Activated CD4-positive, CD25-positive, alpha-beta regulatory T cell treated with anti-CD3 and anti-CD28 coated beads, Interleukin-2, amount 50 U/mL, for 16 hours (primary cell): Measurements from ENCODE around the gene ZNF195.
"Not testable (repeated sequence)": the region's sequence is repeated elsewhere in the genome, so short reads cannot be mapped to it uniquely, and the experiment has no call there.

Experiments used
- DNase-seq: peaks from one replicate; pipeline ENCODE4 v3.0.0-alpha.2; 2020; ENCODE audit warnings: low read depth, low spot score

The ZNF195 gene

DNA sequence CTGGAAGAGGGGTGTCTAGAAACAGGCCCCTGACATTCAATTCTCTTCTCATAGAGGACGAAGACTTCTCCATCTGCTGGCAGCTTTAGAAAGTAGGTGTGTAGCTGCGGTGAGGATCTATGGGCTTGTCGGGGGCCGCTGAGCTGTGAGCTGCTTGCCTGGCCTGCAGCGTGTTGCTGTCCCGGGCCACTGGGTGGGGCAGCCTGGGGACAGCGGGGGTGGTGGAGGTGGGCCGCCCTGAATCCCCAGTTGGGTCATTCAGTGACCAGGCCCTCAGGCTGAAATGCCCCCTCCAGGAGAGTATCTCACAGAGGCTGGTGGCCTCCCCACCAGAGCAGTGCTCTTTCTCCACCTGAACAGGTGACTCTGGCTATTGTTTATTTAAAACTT, 23.9 kb upstream of the ZNF195 start:
- DNase-seq, result not testable (repeated sequence)

DNA sequence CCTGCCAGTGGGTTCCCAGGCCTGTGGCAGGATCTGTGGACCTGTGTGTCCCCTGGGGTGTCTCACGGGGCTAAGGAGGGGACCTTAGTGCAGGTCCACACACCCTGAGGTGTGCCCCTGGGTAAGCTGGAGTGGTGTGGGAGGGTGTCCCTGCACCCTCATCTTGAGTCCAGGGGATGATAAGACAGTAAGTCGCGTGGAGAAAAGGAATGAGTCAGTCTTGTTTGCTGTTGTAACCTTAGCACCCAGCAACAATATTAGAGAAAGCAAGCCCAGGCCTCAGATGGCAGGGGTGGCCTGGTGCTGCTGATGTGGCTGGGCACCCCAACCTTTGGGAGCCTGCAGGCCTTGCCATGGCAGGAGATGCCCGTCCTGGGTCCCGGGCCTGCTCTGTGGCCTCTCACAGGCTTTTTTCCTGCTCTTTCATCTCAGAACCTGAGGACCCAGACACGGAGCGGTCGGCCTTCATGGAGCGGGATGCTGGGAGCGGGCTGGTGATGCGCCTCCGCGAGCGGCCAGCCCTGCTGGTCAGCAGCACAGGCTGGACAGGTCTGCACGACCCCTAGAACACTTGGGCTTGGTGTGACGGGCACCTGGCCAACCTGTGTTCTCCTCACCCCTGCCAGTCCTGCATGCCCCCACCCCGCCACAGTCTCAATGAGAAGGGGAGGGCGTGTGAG, 23.4 kb upstream of the ZNF195 start:
- DNase-seq, result not testable (repeated sequence)

DNA sequence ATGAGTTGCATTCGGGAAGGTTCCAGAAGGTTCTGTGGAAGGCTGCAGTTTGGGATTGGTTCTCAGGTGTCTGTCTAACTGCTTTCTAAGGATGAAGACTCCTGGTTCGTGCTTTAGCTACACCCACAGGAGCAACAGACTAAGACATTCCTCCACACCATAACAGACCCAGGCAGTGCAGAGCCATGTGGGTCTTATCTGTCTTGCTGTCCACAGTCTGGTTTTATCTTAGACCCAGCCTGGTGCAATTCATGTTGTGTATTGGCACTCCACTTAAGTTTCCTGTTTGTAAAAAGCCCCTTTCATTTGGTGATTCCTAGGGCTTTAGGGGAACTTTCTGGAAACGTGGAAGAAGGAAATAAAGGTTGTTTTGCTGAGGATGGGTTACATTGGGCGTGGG, 22.1 kb upstream of the ZNF195 start:
- DNase-seq, result not testable (repeated sequence)

DNA sequence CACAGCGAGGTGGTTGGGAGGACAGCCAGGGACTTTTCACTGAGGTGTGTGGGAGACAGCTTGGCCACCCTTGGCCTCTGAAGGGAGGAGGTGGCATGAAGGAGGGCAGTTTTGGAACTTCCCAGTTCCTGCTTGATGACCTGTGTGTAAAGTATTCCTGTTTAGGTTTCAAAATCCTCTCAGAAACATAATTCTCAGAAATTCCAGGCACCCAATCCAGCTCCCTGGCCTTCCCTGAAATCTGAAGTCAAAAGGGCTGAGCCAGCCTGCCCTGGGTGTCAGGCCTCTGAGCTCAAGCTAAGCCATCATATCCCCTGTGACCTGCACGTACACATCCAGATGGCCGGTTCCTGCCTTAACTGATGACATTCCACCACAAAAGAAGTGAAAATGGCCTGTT, 19.6 kb upstream of the ZNF195 start:
- DNase-seq, result not testable (repeated sequence)

DNA sequence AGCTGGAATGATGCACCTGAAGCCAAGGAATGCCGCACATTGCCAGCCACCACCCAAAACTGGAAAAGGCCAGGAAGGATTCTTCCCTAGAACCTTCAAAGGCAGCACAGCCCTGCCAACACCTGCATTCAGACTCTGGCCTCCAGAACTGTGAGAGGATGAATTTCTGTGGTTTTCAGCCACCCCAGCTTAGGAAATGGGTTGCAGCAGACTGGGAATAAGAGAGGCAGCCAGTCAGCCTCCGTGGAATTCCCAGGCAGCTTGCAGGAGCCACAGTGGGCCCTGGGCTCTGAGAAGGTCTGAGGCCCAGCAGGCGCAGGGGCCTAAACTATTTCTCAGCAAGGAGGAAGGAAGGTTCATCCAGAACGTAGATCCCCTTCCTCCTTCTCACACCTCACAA, 19.2 kb upstream of the ZNF195 start:
- DNase-seq, result not testable (repeated sequence)

DNA sequence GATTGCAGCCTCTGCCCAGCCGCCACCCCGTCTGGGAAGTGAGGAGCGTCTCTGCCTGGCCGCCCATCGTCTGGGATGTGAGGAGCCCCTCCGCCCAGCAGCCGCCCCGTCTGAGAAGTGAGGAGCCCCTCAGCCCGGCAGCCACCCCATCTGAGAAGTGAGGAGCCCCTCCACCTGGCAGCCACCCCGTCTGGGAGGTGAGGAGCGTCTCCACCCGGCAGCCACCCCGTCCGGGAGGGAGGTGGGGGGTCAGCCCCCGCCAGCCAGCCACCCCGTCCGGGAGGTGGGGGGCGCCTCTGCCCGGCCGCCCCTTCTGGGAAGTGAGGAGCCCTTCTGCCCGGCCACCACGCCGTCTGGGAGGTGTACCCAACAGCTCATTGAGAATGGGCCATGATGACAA, 18.3 kb upstream of the ZNF195 start:
- not testable (repeated sequence) for DNase-seq

DNA sequence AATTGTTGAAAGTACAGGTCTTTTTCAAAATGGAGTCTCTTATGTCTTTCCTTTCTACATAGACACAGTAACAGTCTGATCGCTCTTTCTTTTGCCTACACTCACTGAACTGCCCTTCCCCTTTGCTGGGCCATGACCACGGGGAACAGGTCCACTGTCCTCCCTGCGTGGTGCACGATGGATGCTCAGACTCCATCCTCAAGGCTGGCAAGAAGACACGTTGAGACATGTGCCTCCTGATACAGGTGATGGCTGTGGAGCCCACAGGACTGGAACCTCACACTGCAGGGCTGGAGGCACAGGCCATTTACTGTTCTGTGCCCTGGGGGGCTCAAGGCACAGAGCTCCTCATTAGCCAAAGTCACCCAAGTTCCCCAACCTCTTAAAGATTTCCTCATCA, 16.5 kb upstream of the ZNF195 start:
- DNase-seq, result not testable (repeated sequence)

DNA sequence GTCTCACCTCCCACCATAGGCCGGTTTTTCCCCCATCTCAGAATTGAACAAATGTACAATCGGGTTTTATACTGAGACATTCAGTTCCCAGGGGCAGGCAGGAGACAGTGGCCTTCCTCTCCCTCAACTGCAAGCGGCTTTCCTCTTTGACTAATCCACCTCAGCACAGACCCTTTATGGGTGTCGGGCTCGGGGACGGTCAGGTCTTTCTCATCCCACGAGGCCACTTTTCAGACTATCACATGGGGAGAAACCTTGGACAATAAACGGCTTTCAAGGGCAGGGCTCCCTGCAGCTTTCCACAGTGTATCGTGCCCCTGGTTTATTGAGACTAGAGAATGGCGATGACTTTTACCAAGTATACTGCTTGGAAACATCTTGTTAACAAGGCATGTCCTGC, 16.0 kb upstream of the ZNF195 start:
- not testable (repeated sequence) for DNase-seq

DNA sequence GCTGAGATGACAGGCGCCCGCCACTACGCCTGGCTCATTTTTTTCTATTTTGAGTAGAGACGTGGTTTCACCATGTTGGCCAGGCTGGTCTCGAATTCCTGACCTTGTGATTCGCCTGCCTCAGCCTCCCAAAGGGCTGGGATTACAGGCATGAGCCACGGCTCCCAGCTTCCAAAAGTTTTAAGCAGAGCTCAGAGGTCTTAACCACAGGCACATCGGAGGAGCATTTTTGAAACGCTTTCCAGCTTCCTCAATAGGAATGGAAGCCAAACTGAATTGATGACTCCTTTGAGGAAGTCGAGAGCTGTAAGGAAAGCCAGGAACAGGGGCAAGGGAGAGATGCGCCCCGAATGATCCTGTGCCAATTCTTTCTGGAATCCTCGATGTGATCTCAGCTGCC, 14.5 kb upstream of the ZNF195 start:
- not testable (repeated sequence) for DNase-seq

DNA sequence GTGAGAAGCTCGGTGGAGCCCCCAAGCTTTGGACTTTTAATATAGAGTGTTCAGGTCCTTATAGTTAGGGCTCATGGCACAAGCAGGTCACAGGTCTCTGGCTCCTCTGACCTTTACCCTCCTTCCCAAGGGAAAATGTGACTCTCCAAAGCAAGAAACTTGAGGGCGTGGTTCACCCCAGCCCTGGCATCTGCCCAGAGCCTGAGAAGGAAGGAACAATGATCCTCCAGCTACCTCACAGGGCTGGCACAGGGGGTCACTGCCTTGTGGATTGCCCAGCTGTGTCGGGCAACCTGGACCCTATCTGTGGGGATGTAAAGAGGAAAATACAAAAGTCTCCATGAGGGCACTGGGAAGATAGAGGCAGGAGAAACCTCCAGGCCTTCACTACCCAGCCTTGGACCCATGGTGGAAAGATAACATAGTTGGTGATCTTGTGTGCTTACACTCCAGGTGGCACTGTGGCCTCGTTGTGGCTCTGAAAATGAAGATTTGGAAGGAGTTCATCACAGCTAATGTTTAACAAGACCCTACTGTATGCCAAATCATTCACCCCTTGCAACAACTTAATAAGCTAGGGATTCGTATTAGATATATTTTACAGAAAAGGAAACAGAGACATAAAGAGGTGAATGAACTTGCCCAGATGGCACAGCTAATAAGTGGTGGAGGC, 3.8 kb upstream of the ZNF195 start:
- no peak for DNase-seq

DNA sequence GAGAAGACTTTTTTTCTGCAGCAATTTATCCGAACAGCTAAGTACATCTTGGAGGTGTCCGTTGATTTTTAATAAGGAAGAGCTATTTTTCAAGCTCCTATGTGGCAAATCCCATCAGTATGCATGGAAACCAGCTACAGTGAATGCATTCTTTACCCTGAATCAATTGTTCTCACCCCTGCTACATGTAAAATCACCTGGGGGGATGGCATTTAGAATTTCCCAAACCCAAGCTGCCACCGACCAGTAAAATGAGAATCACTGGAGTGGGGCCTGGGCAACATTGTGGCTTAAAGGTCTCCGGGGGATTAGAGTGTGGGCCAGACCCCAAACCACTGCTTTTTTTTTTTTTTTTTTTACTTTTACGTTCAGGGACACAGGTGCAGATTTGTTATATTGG, 2.8 kb upstream of the ZNF195 start:
- no peak for DNase-seq

DNA sequence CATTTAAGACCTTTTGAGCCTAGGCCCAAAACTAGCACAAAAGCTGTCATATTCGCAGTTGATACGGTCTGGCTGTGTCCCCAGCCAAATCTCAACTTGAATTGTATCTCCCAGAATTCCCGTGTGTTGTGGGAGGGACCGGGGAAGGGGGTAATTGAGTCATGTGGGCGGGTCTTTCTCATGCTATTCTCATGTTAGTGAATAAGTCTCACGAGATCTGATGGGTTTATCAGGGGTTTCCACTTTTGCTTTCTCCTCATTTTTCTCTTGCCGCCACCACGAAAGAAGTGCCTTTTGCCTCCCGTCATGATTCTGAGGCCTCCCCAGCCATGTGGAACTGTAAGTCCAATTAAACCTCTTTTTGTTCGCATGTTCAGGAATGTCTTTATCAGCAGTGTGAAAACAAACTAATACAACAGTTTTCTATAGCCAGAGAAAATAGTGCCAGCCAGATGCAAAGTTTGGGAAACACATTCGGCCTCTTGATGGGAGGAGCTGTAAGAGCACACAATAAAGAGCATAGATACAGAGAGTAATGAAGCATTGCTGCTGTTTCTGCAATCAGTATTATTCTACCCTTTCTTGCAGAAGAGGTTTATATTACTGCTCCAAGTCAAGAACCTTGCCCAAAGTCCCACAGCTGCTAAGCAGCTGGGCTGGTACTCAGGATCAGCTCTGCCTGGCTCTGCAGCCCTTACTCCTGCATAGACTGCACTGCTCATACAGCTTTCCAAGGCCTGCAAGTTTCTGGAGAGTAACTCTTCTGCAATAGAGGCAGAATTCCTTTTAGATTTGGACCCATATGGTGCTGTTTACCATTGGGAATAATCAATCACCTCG, 2.0 kb upstream of the ZNF195 start:
- DNase-seq, result no peak

DNA sequence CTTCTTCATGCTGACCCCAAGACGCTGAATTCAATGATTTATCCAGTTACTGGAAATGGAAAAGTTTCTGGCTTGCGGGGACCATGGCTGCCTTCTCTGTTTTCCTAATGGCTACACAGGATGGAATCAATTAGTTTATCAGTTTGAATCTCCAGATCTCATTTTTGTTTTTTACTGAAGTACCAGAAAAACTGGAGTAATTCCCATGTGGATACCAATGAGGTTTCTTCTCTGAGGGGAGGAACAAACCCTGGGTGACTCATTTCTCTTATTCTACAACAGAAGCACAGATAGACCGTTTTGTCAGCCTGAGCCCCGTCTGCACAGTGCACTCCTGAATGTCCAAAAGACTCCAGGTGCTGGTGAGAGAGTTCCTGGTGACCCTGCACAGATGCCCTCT, 3.4 kb downstream of the ZNF195 start:
- DNase-seq, result no peak

DNA sequence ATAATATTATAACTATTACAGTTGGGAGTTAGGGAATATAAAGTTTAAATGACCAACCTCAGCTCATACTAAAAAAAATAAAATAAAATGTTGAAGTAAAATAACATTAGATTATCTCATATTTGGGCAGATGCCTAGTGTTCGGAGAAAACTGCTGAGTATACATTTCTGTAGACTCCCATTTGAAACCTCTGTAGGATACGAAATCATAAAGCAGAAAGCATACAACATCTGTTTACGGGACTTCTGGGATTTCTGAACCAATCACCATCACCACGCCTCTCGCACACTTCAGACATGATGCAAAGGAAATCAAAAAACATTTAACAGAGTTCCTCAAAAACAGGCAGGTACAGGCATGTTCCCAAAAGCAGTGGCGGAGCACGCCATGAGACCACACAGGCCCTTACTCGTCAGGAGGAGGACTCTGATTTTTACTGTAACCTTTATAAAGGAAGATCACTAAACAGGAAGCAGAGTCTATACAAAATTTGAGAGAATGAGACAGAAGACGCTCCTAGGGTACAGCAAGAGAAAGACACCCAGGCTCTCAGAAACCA, 8.6 kb downstream of the ZNF195 start:
- no peak for DNase-seq

DNA sequence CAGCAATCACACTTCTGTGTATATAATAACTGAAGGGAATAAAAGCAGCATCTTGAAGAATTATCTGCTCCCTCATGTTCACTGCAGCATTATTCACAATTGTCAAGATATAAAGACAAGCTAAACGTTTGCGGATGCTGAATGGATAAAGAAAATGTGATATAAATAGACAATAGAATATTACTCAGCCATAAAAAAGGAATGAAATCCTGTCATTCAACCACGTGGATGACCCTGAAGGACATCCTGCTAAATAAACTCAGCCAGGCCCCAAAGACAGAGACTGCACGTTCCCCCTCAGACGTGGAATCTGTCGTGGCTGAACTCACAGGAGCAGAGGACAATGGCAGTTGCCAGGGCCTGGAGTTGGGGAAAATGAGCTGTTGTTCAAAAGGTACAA, 9.6 kb downstream of the ZNF195 start:
- no peak for DNase-seq

DNA sequence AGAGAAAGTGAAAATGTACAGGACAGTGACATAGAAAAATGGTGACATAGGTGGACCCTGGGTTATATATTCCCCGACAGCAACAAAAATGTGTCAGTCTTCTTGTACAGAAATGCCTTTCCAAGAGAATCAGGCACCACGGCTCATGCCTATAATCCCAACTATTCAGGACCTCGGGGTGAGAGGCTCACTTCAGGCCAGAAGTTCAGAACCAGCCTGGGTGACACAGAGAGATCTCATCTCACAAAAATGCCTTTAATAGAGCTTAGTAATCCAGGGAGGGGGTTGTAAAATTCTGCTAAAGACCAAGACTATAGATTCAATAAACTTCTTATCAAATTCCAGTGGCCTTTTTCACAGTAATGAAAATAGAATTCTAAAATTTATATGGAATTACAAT, 10.7 kb downstream of the ZNF195 start:
- DNase-seq, result no peak

DNA sequence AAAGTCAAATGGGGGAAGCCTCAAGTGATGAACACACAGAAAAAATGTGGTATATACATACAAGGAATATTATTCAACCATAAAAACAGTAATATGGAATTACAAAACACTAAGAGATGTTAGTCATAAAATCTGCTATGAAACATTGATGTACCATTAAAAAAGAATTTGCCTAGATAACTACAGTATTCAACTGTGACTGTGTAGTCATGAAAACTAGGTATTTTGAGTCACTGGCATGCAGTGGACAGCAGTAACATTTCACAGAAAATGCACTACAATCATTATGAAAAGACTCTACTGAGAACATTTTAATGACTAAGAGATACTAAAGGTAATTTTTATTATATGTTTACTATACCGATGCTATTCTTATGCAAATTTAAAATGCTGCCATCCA, 11.7 kb downstream of the ZNF195 start:
- no peak for DNase-seq

DNA sequence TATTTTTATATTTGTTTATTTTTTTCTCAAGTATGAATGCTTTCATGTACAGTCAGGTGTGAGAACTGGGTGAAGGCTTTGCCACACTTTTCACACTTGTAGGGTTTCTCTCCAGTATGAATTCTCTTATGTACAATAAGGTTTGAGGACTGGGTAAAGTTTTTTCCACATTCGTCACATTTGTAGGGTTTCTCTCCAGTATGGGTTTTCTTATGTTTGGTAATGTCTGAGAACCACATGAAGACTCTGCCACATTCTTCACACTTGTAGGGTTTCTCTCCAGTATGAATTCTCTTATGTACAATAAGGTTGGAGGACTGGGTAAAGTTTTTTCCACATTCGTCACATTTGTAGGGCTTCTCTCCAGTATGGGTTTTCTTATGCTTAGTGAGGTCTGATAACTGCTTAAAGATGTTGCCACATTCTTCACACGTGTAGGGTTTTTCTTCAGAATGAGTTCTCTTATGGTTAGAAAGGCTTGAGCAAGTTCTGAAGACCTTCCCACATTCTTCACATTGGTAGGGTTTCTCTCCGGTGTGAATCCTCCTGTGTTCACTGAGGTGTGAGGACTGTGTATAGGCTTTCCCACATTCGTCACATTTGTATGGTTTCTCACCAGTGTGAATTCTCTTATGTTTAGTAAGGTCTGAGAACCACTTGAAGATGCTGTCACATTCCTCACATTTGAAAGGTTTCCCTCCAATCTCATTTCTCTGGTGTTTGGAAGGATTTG, 19.7 kb downstream of the ZNF195 start:
- DNase-seq, result no peak

DNA sequence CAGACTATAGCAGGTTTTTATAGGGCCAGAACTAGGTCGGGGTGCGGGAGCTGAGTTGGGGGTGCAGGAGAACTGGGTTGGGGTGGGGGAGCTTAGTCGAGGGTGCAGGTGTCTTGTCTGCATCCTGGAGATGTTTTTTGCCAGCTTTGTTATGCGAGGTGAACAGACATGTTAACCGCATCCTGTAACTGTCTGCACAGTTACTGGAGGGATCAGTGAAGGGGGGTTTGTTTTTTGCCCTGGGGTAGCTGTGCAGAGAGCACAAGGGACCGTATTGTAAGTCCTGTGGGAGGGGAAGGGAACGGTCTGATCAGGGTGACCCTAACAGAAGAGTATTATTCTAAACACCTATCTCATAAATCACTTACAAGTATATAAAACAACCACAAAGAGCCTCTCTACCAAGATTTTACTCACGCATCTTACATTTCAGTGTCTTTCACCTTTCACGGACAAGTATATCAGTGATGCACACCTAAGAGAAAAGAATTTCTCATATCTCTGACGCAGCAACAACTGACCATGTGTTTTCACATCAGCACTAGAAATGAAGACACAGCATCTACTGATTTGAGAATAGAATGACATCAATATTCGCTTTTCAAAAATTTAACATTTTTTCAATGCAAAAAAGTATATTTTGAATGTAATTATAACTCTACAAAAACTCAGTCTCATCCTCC, 20.8 kb downstream of the ZNF195 start:
- no peak for DNase-seq

DNA sequence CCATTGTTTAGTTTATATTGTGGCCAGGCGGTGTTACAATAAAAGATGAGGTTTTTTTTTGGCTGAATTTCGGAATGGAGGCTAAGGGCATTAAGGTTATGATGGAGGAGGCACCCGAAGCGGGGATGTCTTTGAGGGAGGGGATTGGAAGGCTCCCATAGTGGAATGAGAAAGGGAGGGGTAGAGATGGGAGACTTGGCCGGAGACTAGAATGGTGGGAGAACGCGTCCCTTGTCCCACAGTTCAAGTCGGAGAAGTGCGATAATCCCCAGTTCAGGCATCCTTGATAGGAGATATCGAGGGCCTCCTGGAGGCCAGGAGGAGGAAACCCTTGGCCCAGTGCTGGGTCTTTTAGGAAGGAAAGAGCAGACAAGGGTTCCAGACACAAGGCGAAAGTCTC, 21.6 kb downstream of the ZNF195 start:
- no peak for DNase-seq

DNA sequence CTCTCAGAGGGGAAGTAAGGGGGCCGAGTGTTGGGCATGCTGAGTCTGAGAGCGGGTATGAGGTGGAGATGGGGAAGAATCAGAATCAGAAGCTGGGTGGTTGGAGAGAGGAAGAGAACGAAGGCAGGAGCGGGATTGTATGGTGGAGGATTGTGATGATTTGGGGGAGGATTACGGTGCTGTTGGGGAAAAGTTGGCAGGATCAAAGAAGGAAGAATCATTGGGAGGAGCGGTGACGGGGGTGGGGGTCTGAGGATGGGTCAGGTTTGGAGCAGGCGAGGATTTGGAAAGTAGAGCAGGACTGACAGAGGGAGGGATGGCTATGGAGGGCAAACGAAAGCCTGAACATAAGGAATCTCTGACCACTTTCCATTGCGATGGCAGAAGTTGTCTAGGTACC, 22.1 kb downstream of the ZNF195 start:
- DNase-seq, result no peak
